Breast epithelium (tissue), 4 donors: ENCODE results near the gene CXorf58. TPM values are rescaled to one million over a fixed set of nuclear protein-coding genes. Genes with fewer than 3 reads are reported as not detected.
"Not testable (repeated sequence)": the region's sequence is repeated elsewhere in the genome, so short reads cannot be mapped to it uniquely, and the experiment has no call there.

Experiments
- DNase-seq, 2 donors: peaks; one replicate each; pipeline ENCODE4 v3.0.0-alpha.2; 2019; ENCODE audit warnings: low spot score in 2 of 2
- H3K27ac ChIP-seq, 2 donors: fragments of 200-600 bp; sonication (generic) in 1 of 2; one replicate each; pipeline ENCODE4 v1.5.1; 2016 to 2019; ENCODE audit warnings: mild to moderate bottlenecking in 1 of 2
- H3K27me3 ChIP-seq, 2 donors: fragments of 200-600 bp; sonication (generic) in 1 of 2; one replicate each; pipeline versions ENCODE4 v1.5.1 to v1.6.0; 2017 to 2019; ENCODE audit warnings: control low read depth in 1 of 2, mild to moderate bottlenecking in 1 of 2
- H3K36me3 ChIP-seq: fragments of 200-600 bp; one replicate; pipeline ENCODE4 v1.5.1; 2019
- H3K4me1 ChIP-seq, 2 donors: fragments of 200-600 bp; sonication (generic); one replicate each; pipeline ENCODE4 v1.5.1; 2016 to 2019; ENCODE audit warnings: control low read depth in 1 of 2
- H3K4me3 ChIP-seq, 3 donors: fragments of 200-600 bp; sonication (generic); 1 replicate in 2 of 3; 2 replicates in 1 of 3; pipeline ENCODE4 v1.5.1; 2016 to 2019; ENCODE audit warnings: mild to moderate bottlenecking in 3 of 3, moderate library complexity in 2 of 3
- H3K9me3 ChIP-seq, 2 donors: fragments of 200-600 bp; sonication (generic) in 1 of 2; one replicate each; pipeline ENCODE4 v1.5.1; 2016 to 2019; ENCODE audit warnings: control low read depth in 1 of 2
- POLR2A ChIP-seq: fragments of 450-650 bp; IDR thresholded peaks from one replicate; pipeline ENCODE4 v1.6.1; 2016; ENCODE audit warnings: antibody characterized with exemption, mild to moderate bottlenecking, moderate library complexity
- POLR2AphosphoS5 ChIP-seq, 3 donors: sonication (generic); formaldehyde crosslinking; IDR thresholded peaks; one replicate each; pipeline ENCODE4 v1.6.1; 2017; ENCODE audit warnings: antibody characterized with exemption in 3 of 3
- intact Hi-C: fragments of 100-400 bp; cut with DNase I; formaldehyde crosslinking; loops from one replicate; pipeline ENCODE4 v1.15.1; 2023; ENCODE audit warnings: low total_unique reads
- total RNA-seq, 3 donors: library from RNA; depleted of rRNA; stranded (reverse); fragments of >200 nt; gene quantifications; one replicate each; pipeline ENCODE4 v1.1.0, GENCODE V29; 2016
- TF ChIP-seq, protein P1 (sequence below), 3 donors: fragments of 450-650 bp; IDR thresholded peaks; one replicate each; pipeline ENCODE4 v1.5.1; 2016 to 2017; ENCODE audit warnings: antibody characterized with exemption in 3 of 3, mild to moderate bottlenecking in 3 of 3, moderate library complexity in 3 of 3

CXorf58 gene
- total RNA-seq, 3 donors from 2014 or later = 1.5 TPM; not detected in 2

GRCh38 chrX:23890933-23891332, 16.9 kb upstream of the CXorf58 start:
- DNase-seq = no peak
- intact Hi-C loops = no loop called here
- no peaks in the 10 kb centered on the region for H3K9me3 ChIP-seq
- TF ChIP-seq POLR2A (no peak), POLR2AphosphoS5 (IDR thresholded peaks at IDR 0.05) (no peak)
- TF ChIP-seq, protein P1, sequence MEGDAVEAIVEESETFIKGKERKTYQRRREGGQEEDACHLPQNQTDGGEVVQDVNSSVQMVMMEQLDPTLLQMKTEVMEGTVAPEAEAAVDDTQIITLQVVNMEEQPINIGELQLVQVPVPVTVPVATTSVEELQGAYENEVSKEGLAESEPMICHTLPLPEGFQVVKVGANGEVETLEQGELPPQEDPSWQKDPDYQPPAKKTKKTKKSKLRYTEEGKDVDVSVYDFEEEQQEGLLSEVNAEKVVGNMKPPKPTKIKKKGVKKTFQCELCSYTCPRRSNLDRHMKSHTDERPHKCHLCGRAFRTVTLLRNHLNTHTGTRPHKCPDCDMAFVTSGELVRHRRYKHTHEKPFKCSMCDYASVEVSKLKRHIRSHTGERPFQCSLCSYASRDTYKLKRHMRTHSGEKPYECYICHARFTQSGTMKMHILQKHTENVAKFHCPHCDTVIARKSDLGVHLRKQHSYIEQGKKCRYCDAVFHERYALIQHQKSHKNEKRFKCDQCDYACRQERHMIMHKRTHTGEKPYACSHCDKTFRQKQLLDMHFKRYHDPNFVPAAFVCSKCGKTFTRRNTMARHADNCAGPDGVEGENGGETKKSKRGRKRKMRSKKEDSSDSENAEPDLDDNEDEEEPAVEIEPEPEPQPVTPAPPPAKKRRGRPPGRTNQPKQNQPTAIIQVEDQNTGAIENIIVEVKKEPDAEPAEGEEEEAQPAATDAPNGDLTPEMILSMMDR (IDR thresholded peaks at IDR 0.05) = no peak
- no peak overlapping the region for H3K4me3 ChIP-seq
- H3K27ac ChIP-seq = no peak overlapping the region
- H3K4me1 ChIP-seq = no peaks in the 10 kb centered on the region
- H3K27me3 ChIP-seq = peaks cover 0 to 21% of the 10 kb centered on the region in 2 donors
- no peaks in the 10 kb centered on the region for H3K36me3 ChIP-seq

DNA sequence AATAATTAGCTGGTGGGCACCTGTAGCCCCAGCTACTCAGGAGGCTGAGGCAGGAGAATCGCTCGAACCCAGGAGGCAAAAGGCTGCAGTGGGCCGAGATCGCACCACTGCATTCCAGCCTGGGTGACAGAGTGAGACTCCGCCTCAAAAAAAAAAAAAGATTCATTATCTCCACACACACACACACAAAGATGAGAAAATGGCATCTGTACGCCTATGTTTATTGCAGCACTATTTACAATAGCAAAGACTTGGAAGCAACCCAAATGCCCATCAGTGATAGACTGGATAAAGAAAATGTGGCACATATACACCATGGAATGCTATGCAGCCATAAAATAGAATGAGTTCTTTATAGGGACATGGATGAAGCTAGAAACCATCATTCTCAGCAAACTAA, 12.8 kb upstream of the CXorf58 start:
- DNase-seq, H3K27ac ChIP-seq, H3K4me3 ChIP-seq, H3K36me3 ChIP-seq, H3K9me3 ChIP-seq, H3K27me3 ChIP-seq, intact Hi-C loops, H3K4me1 ChIP-seq: not testable (repeated sequence)

DNA sequence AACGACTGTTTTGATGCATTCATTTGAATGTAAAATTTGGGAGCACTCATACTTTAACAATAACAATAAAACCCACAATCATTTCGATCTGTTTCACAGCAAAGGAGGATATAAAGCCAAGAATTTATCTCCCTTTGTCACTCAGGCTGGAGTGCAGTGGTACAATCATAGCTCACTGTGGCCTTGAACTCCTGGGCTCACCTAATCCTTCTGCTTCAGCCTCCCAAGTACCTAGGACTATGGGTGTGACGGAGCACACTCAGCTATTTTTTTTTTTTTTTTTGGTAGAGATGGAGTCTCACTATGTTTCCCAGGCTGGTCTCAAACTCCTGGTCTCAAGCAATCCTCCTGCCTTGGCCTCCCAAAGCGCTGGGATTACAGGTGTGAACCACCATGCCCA, 11.3 kb upstream of the CXorf58 start:
- DNase-seq, H3K27ac ChIP-seq, H3K9me3 ChIP-seq, H3K4me1 ChIP-seq, intact Hi-C loops, H3K4me3 ChIP-seq, H3K36me3 ChIP-seq: not testable (repeated sequence)
- H3K27me3 ChIP-seq = peaks cover 0 to 10% of the 10 kb centered on the region in 2 donors

DNA sequence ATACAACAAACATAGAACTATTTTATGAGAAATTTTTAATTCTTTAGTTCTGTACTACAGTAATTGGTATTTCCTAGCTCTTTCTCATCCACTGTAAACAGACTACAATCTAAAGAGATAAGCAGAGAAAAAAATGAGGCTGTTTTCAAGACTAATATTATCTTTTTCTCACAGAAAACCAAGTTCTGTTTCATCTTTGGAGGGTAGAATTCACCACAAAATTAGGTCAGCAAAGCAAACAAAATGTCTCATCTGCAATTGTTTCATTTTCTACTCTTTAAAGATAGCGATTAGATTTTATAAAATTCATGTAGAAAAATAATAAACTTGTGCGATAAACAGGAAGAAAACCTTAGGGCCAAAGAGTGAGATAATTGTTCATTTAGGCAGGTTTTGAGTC, 10.8 kb upstream of the CXorf58 start:
- DNase-seq = no peak
- intact Hi-C loops = no loop called here

GRCh38 chrX:23898412-23898959, 9.3 kb upstream of the CXorf58 start:
- Histone ChIP-seq H3K9me3 (no peaks in the 10 kb centered on the region), H3K4me1 (no peaks in the 10 kb centered on the region), H3K36me3 (no peaks in the 10 kb centered on the region), H3K27me3 (peaks cover 0 to 10% of the 10 kb centered on the region in 2 donors), H3K4me3 (no peak overlapping the region), H3K27ac (no peak overlapping the region)
- DNase-seq = no peak
- intact Hi-C loops = no loop called here
- TF ChIP-seq, protein P1 (IDR thresholded peaks at IDR 0.05) = no peak
- TF ChIP-seq POLR2AphosphoS5 (IDR thresholded peaks at IDR 0.05) (no peak), POLR2A (no peak)

More for the DNA sequence above, 10.8 kb upstream of the CXorf58 start:
- no peaks in the 10 kb centered on the region for H3K4me1 ChIP-seq
- no peak for TF ChIP-seq POLR2AphosphoS5 (IDR thresholded peaks at IDR 0.05)
- TF ChIP-seq, protein P1 (IDR thresholded peaks at IDR 0.05) = no peak
- TF ChIP-seq POLR2A = no peak
- H3K27me3 ChIP-seq = peaks cover 0 to 10% of the 10 kb centered on the region in 2 donors
- no peaks in the 10 kb centered on the region for H3K36me3 ChIP-seq
- no peaks in the 10 kb centered on the region for H3K9me3 ChIP-seq
- H3K27ac ChIP-seq = no peak overlapping the region
- no peak overlapping the region for H3K4me3 ChIP-seq

- TF ChIP-seq POLR2AphosphoS5 (IDR thresholded peaks at IDR 0.05) (peak in 1 of 3 donors; percentile 31), POLR2A (no peak)
- TF ChIP-seq, protein P1 (IDR thresholded peaks at IDR 0.05) = no peak
- Histone ChIP-seq H3K9me3 (no peaks in the 10 kb centered on the region), H3K4me3 (no peak overlapping the region), H3K36me3 (no peaks in the 10 kb centered on the region), H3K4me1 (no peaks in the 10 kb centered on the region), H3K27ac (peak overlapping the region; percentile 19 to 64), H3K27me3 (peaks cover 0 to 16% of the 10 kb centered on the region in 2 donors)
- intact Hi-C loops = loop anchor here (10.0 kb wide), 1 partner anchor 206 kb away; no protein-coding TSS in a partner anchor
- no peak for DNase-seq
Measured at GRCh38 chrX:23900220-23900797, 7.5 kb upstream of the CXorf58 start.
